K562 (cell line): ENCODE data around the gene ATP5F1C.

Source experiments
- NFRKB ChIP-seq: fragments of 450-650 bp; IDR thresholded peaks from 2 replicates; pipeline ENCODE4 v1.6.1; 2016; ENCODE audit warnings: low read depth
- TAL1 ChIP-seq: fragments of 450-650 bp; IDR thresholded peaks from 2 replicates; pipeline ENCODE4 v1.6.1; 2016; ENCODE audit warnings: mild to moderate bottlenecking
- ZNF778 ChIP-seq: fragments of 450-650 bp; formaldehyde crosslinking; IDR thresholded peaks from 2 replicates; pipeline ENCODE4 v1.4.0; 2020; ENCODE audit warnings: mild to moderate bottlenecking, moderate library complexity
- TF ChIP-seq, protein P1 (sequence below): fragments of 450-650 bp; IDR thresholded peaks from 2 replicates; pipeline ENCODE4 v1.6.1; 2016; ENCODE audit warnings: missing biosample characterization, missing genetic modification characterization
- TF ChIP-seq, protein P2 (sequence below): fragments of 450-650 bp; IDR thresholded peaks from 2 replicates; pipeline ENCODE4 v1.6.1; 2018; ENCODE audit not compliant: partially characterized antibody

DNA sequence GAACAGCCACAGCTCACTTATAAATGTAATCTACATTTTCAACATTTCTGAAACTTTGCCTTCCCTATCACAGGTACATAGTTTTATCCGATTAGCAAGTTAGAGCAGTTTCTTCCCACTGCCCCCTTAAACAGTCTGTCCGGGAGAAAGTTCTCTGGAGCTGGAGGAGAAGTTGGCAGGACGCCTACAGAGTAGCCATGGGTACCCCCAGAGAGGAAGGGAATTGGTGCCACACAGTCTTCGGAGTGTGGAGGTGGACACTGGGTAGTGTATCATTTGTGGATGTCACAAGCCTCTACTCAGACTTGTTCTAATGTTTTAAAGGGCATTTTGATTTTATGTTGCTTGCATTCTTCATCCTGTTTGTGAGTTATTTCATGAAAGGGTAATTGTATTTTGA, 69.3 kb downstream of the ATP5F1C start:
- TF ChIP-seq, protein P1, sequence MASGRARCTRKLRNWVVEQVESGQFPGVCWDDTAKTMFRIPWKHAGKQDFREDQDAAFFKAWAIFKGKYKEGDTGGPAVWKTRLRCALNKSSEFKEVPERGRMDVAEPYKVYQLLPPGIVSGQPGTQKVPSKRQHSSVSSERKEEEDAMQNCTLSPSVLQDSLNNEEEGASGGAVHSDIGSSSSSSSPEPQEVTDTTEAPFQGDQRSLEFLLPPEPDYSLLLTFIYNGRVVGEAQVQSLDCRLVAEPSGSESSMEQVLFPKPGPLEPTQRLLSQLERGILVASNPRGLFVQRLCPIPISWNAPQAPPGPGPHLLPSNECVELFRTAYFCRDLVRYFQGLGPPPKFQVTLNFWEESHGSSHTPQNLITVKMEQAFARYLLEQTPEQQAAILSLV, result no peak
- TF ChIP-seq ZNF778 (CRISPR knock-in tag) (no peak), TAL1 (no peak), NFRKB (no peak)
- TF ChIP-seq, protein P2, sequence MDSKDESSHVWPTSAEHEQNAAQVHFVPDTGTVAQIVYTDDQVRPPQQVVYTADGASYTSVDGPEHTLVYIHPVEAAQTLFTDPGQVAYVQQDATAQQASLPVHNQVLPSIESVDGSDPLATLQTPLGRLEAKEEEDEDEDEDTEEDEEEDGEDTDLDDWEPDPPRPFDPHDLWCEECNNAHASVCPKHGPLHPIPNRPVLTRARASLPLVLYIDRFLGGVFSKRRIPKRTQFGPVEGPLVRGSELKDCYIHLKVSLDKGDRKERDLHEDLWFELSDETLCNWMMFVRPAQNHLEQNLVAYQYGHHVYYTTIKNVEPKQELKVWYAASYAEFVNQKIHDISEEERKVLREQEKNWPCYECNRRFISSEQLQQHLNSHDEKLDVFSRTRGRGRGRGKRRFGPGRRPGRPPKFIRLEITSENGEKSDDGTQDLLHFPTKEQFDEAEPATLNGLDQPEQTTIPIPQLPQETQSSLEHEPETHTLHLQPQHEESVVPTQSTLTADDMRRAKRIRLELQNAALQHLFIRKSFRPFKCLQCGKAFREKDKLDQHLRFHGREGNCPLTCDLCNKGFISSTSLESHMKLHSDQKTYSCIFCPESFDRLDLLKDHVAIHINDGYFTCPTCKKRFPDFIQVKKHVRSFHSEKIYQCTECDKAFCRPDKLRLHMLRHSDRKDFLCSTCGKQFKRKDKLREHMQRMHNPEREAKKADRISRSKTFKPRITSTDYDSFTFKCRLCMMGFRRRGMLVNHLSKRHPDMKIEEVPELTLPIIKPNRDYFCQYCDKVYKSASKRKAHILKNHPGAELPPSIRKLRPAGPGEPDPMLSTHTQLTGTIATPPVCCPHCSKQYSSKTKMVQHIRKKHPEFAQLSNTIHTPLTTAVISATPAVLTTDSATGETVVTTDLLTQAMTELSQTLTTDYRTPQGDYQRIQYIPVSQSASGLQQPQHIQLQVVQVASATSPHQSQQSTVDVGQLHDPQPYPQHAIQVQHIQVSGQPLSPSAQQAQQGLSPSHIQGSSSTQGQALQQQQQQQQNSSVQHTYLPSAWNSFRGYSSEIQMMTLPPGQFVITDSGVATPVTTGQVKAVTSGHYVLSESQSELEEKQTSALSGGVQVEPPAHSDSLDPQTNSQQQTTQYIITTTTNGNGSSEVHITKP, result no peak
